HCT116 (cell line): ENCODE data around the gene DRAP1. TPM values are rescaled to one million over a fixed set of nuclear protein-coding genes. Genes with fewer than 3 reads are reported as not detected.
A peak's percentile ranks its signal among the peaks of the same experiment; 100 is the strongest.

ENCODE experiments used
- ATAC-seq: fragments of 200-7000 bp; cut with Tn5 transposase; 2 replicates; pipeline ENCODE4 v1.9.1; 2020; ENCODE audit warnings: mild to moderate bottlenecking, moderate library complexity
- BruUV-seq: library from RNA; stranded (reverse); fragments of 400-500 nt; replicated peaks from 2 replicates; lab custom pipeline; 2021; lab: Mats Ljungman, UMichigan
- CTCF ChIA-PET: fragments of 300-600 bp; sonication (Branson Sonifier 250); formaldehyde crosslinking; loops from one replicate; lab custom pipeline; 2021; ENCODE audit warnings: antibody characterized with exemption; lab: Charles Lee
- POLR2A ChIA-PET: fragments of 300-600, 350-600 bp; sonication (Branson Sonifier 250); formaldehyde crosslinking; loops from one replicate; lab custom pipeline; 2021; ENCODE audit warnings: antibody characterized with exemption; lab: Charles Lee
- RAD21 ChIA-PET, 2 experiments: fragments of 300-600 bp; sonication (Branson Sonifier 250); formaldehyde crosslinking; loops; one replicate each; lab custom pipeline; 2023; ENCODE audit warnings: low total read pairs in 2 of 2; ENCODE audit not compliant: uncharacterized antibody in 2 of 2, unreplicated experiment in 2 of 2, low non-redundant PET in 1 of 2; lab: Charles Lee
- DNase-seq: peaks from one replicate; pipeline ENCODE4 v3.0.0-alpha.2; 2010; ENCODE audit warnings: low read depth, low spot score
- H2AFZ ChIP-seq: fragments of 200-600 bp; shearing (Covaris generic), sonication (generic); 2 replicates; pipeline ENCODE4 v1.6.1; 2017; ENCODE audit warnings: low read depth, mixed run types, mixed read lengths, antibody characterized with exemption, low read length; ENCODE audit not compliant: poor library complexity, severe bottlenecking
- H3K27ac ChIP-seq: 2 replicates; pipeline ENCODE4 v1.5.1; 2012; ENCODE audit warnings: low read depth, low read length
- H3K27me3 ChIP-seq: fragments of 200-600 bp; sonication (generic); 2 replicates; pipeline ENCODE4 v1.6.1; 2016; ENCODE audit warnings: mixed run types, low read length, mixed read lengths; ENCODE audit not compliant: insufficient read depth
- H3K36me3 ChIP-seq, 2 experiments: fragments of 200-500 bp in 1 of 2; fragments of 200-600 bp in 1 of 2; sonication (Bioruptor generic) in 1 of 2; sonication (generic) in 1 of 2; 2 replicates each; pipeline versions ENCODE4 v1.5.1 to v1.6.1; 2014 to 2016; ENCODE audit warnings: low read length in 2 of 2, inconsistent platforms in 1 of 2, mixed read lengths in 1 of 2, mixed run types in 1 of 2; ENCODE audit not compliant: insufficient read depth in 2 of 2, control insufficient read depth in 1 of 2
- H3K4me1 ChIP-seq, 2 experiments: fragments of 200-600 bp in 1 of 2; sonication (generic) in 1 of 2; 2 replicates each; pipeline versions ENCODE4 v1.5.1 to v1.6.1; 2012 to 2017; ENCODE audit warnings: low read length in 2 of 2, inconsistent platforms in 1 of 2, mild to moderate bottlenecking in 1 of 2, mixed read lengths in 1 of 2, mixed run types in 1 of 2, moderate library complexity in 1 of 2; ENCODE audit not compliant: insufficient read depth in 2 of 2, control insufficient read depth in 1 of 2
- H3K4me2 ChIP-seq: fragments of 200-600 bp; sonication (generic); 2 replicates; pipeline ENCODE4 v1.6.1; 2017; ENCODE audit warnings: mixed run types, low read length, mixed read lengths
- H3K4me3 ChIP-seq, 2 experiments: fragments of 200-600 bp in 1 of 2; sonication (generic) in 1 of 2; replicated peaks in 1 of 2; 2 replicates each; pipeline ENCODE4 v1.5.1; 2011 to 2016; ENCODE audit warnings: low read length in 2 of 2, control low read depth in 1 of 2, low read depth in 1 of 2, mild to moderate bottlenecking in 1 of 2, mixed read lengths in 1 of 2, mixed run types in 1 of 2
- H3K79me2 ChIP-seq: fragments of 200-600 bp; sonication (generic); 2 replicates; pipeline ENCODE4 v1.6.1; 2017; ENCODE audit warnings: mild to moderate bottlenecking, mixed run types, low read length, moderate library complexity, mixed read lengths; ENCODE audit not compliant: insufficient read depth
- H3K9ac ChIP-seq: fragments of 200-600 bp; sonication (generic); 2 replicates; pipeline ENCODE4 v1.6.1; 2016; ENCODE audit warnings: low read length, mixed read lengths
- H3K9me2 ChIP-seq: fragments of 200-600 bp; sonication (generic), shearing (Covaris generic); 2 replicates; pipeline ENCODE4 v1.6.1; 2017; ENCODE audit warnings: mixed run types, mild to moderate bottlenecking, moderate library complexity; ENCODE audit not compliant: insufficient read depth
- H3K9me3 ChIP-seq, 2 experiments: fragments of 200-500 bp in 1 of 2; fragments of 200-600 bp in 1 of 2; sonication (Bioruptor generic) in 1 of 2; sonication (generic) in 1 of 2; 2 replicates each; pipeline ENCODE4 v1.6.1; 2014 to 2017; ENCODE audit warnings: low read length in 2 of 2, mixed read lengths in 2 of 2, inconsistent platforms in 1 of 2, low read depth in 1 of 2, mild to moderate bottlenecking in 1 of 2, mixed run types in 1 of 2, moderate library complexity in 1 of 2; ENCODE audit not compliant: control insufficient read depth in 1 of 2, insufficient read depth in 1 of 2
- H4K20me1 ChIP-seq: fragments of 200-600 bp; sonication (generic), shearing (Covaris generic); 2 replicates; pipeline ENCODE4 v1.6.1; 2017; ENCODE audit warnings: mixed run types, mild to moderate bottlenecking, moderate library complexity; ENCODE audit not compliant: insufficient read depth
- CEBPB ChIP-seq: IDR thresholded peaks from 2 replicates; pipeline ENCODE4 v1.6.1; 2012; ENCODE audit warnings: low read depth
- EGR1 ChIP-seq: IDR thresholded peaks from 2 replicates; pipeline ENCODE4 v1.6.1; 2012; ENCODE audit warnings: low read depth
- EZH2phosphoT487 ChIP-seq: fragments of 200-600 bp; IDR thresholded peaks from 2 replicates; pipeline ENCODE4 v1.6.1; 2018; ENCODE audit warnings: antibody characterized with exemption, borderline replicate concordance
- JUND ChIP-seq: IDR thresholded peaks from 2 replicates; pipeline ENCODE4 v1.6.1; 2012
- POLR2A ChIP-seq: IDR thresholded peaks from 2 replicates; pipeline ENCODE4 v1.7.0; 2011; ENCODE audit warnings: borderline replicate concordance; ENCODE audit not compliant: insufficient read depth, insufficient read length; ENCODE audit errors: extremely low read depth
- POLR2AphosphoS5 ChIP-seq: IDR thresholded peaks from 2 replicates; pipeline ENCODE4 v1.6.1; 2011; ENCODE audit warnings: mild to moderate bottlenecking, low read depth, low read length, moderate library complexity
- SIN3A ChIP-seq: IDR thresholded peaks from 2 replicates; pipeline ENCODE4 v1.6.1; 2012; ENCODE audit warnings: low read depth
- TCF7L2 ChIP-seq: IDR thresholded peaks from 2 replicates; pipeline ENCODE4 v1.7.0; 2011; ENCODE audit warnings: borderline replicate concordance, inconsistent platforms; ENCODE audit not compliant: insufficient read depth, insufficient read length; ENCODE audit errors: extremely low read depth
- YY1 ChIP-seq: IDR thresholded peaks from 2 replicates; pipeline ENCODE4 v1.6.1; 2011; ENCODE audit warnings: low read length, low read depth, moderate library complexity, mild to moderate bottlenecking; ENCODE audit not compliant: insufficient replicate concordance; ENCODE audit errors: extremely low read depth
- ZNF274 ChIP-seq: fragments of 200-500 bp; sonication (Bioruptor generic); IDR thresholded peaks from 2 replicates; pipeline ENCODE4 v1.6.1; 2014; ENCODE audit warnings: mild to moderate bottlenecking, low read depth, low read length, inconsistent platforms
- intact Hi-C: fragments of 100-400 bp; cut with micrococcal nuclease; formaldehyde crosslinking; loops from 2 replicates; pipeline ENCODE4 v1.10.0; 2022
- total RNA-seq: library from RNA; stranded (reverse); gene quantifications from one replicate; pipeline ENCODE4 v1.2.1, GENCODE V29; 2021; ENCODE audit not compliant: unreplicated experiment
- TF ChIP-seq, protein P1 (sequence below), 3 experiments: fragments of 200-600 bp in 1 of 3; sonication (generic) in 1 of 3; IDR thresholded peaks in 2 of 3; conservative IDR thresholded peaks in 1 of 3; 2 replicates each; pipeline ENCODE4 v1.5.1; 2012 to 2017; ENCODE audit warnings: low read depth in 2 of 3, low read length in 2 of 3, antibody characterized with exemption in 1 of 3, borderline replicate concordance in 1 of 3, control low read depth in 1 of 3, mild to moderate bottlenecking in 1 of 3, mixed read lengths in 1 of 3, mixed run types in 1 of 3, moderate library complexity in 1 of 3; ENCODE audit not compliant: insufficient read depth in 1 of 3
- TF ChIP-seq, protein P2 (sequence below): IDR thresholded peaks from 2 replicates; pipeline ENCODE4 v1.6.1; 2012; ENCODE audit warnings: low read depth
- TF ChIP-seq, protein P3 (sequence below): IDR thresholded peaks from 2 replicates; pipeline ENCODE4 v1.6.1; 2012

The DRAP1 gene
- total RNA-seq, 1 experiment from 2014 or later = 158 TPM

DNA sequence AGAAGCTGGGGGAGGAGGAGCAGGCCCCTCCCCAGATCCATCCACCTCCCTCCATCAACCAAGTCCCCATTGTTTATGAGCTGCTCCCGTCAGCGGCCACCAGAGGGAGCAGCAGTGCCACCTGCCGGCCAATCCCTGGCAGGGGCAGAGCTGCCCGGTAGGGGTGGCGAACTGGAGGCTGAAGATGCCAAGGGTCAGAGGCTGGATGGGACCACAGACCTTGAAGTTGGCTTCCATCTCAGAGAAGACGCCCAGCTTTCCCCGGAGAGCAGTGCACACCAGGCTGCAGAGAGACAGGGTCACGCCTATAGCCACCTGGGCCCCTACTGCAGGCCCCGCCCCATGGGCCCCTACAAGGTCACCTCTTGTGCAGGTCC is 34.5 kb upstream of the DRAP1 start:
- Histone ChIP-seq H2AFZ (no peak overlapping the region), H3K36me3 (peaks cover 14 to 50% of the 10 kb centered on the region in 2 experiments), H3K4me2 (peak overlapping the region; percentile 14; the same call in 1 of the 2 replicates)
- ChIA-PET POLR2A (interaction anchor here (0.8 to 1.6 kb wide), 8 partner anchors 9 to 173 kb away, joined by 3 to 9 read pairs (median 4); partner anchors contain the start of genes CFL1 and KAT5), CTCF (interaction anchor here (1.0 to 3.1 kb wide), 25 partner anchors 11 to 270 kb away, joined by 3 to 38 read pairs (median 5); partner anchors contain the start of genes AP5B1, FOSL1, KAT5 and MUS81)
- TF ChIP-seq, protein P1, sequence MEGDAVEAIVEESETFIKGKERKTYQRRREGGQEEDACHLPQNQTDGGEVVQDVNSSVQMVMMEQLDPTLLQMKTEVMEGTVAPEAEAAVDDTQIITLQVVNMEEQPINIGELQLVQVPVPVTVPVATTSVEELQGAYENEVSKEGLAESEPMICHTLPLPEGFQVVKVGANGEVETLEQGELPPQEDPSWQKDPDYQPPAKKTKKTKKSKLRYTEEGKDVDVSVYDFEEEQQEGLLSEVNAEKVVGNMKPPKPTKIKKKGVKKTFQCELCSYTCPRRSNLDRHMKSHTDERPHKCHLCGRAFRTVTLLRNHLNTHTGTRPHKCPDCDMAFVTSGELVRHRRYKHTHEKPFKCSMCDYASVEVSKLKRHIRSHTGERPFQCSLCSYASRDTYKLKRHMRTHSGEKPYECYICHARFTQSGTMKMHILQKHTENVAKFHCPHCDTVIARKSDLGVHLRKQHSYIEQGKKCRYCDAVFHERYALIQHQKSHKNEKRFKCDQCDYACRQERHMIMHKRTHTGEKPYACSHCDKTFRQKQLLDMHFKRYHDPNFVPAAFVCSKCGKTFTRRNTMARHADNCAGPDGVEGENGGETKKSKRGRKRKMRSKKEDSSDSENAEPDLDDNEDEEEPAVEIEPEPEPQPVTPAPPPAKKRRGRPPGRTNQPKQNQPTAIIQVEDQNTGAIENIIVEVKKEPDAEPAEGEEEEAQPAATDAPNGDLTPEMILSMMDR (IDR thresholded peaks at IDR 0.05 in 2 of 3, conservative IDR thresholded peaks at IDR 0.05 in 1 of 3; ENCODE audit: borderline replicate concordance in 1 of 3, insufficient read depth in 1 of 3, low read depth in 2 of 3, low read length in 2 of 3) = peak in 2 of 3 experiments; percentile 100; a peak in 4 of 6 replicates
- TF ChIP-seq EZH2phosphoT487 = no peak
- TF ChIP-seq, all 23 proteins: peak for 1
- Histone ChIP-seq H4K20me1 (no peaks in the 10 kb centered on the region), H3K27me3 (no peaks in the 10 kb centered on the region), H3K4me3 (no peak overlapping the region), H3K27ac (no peak overlapping the region; the same call in 1 of the 2 replicates), H3K9me2 (no peaks in the 10 kb centered on the region), H3K9me3 (no peaks in the 10 kb centered on the region), H3K9ac (no peak overlapping the region), H3K4me1 (peaks cover 10 to 38% of the 10 kb centered on the region in 2 experiments), H3K79me2 (peaks cover 39% of the 10 kb centered on the region)
- RAD21 ChIA-PET = interaction anchor here in 1 of 2 experiments (0.6 to 1.3 kb wide), 4 partner anchors 57 to 173 kb away, joined by 3 to 4 read pairs (median 3); partner anchors contain the start of gene KAT5
- no TSS peak for BruUV-seq
- ATAC-seq (peak; percentile 56), DNase-seq (no peak)
- intact Hi-C loops = loop anchor here (1.0 kb wide), 2 partner anchors 105 to 173 kb away; no protein-coding TSS in a partner anchor

DNA sequence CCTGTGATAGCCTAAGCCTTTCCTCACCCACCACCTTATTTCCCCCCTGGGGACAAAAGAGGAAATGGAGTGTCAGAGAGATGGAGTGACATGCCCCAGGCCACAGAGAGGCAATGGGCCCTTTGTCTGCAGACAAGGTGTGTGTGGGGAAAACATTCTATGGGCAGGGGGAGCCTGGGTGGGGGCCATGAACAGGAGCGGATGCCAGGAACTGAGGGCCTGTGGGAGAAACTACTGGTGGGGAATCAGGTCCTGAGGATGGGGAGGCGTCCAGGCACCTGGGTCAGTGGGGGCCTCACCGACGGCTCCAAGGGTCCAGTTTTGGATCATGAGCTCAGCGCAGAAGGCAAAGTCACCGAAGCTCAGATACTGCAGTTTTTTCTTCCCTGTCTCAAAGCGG is 34.0 kb upstream of the DRAP1 start:
- no peak for DNase-seq
- POLR2A ChIA-PET = interaction anchor here (0.8 to 1.6 kb wide), 8 partner anchors 8 to 174 kb away, joined by 3 to 9 read pairs (median 4); partner anchors contain the start of genes CFL1 and KAT5
- Histone ChIP-seq H3K4me3 (no peak overlapping the region), H3K27me3 (no peaks in the 10 kb centered on the region), H3K27ac (no peak overlapping the region), H3K4me2 (no peak overlapping the region), H2AFZ (no peak overlapping the region), H3K9me3 (no peaks in the 10 kb centered on the region), H3K9me2 (no peaks in the 10 kb centered on the region), H3K9ac (no peak overlapping the region), H3K4me1 (peaks cover 15 to 43% of the 10 kb centered on the region in 2 experiments), H3K79me2 (peaks cover 39% of the 10 kb centered on the region), H3K36me3 (peaks cover 14 to 50% of the 10 kb centered on the region in 2 experiments), H4K20me1 (no peaks in the 10 kb centered on the region)
- CTCF ChIA-PET = interaction anchor here (1.0 to 3.1 kb wide), 25 partner anchors 11 to 270 kb away, joined by 3 to 38 read pairs (median 5); partner anchors contain the start of genes AP5B1, FOSL1, KAT5 and MUS81
- intact Hi-C loops = no loop called here
- RAD21 ChIA-PET = interaction anchor here in 1 of 2 experiments (0.6 to 1.3 kb wide), 3 partner anchors 58 to 137 kb away, joined by 3 to 4 read pairs (median 3); no protein-coding TSS in a partner anchor
- no peak for ATAC-seq
- no TSS peak for BruUV-seq
- TF ChIP-seq YY1 (no peak), CEBPB (no peak), JUND (no peak), SIN3A (no peak), EZH2phosphoT487 (no peak), POLR2A (no peak), POLR2AphosphoS5 (no peak), TCF7L2 (no peak), ZNF274 (no peak), EGR1 (no peak)
- TF ChIP-seq, protein P2, sequence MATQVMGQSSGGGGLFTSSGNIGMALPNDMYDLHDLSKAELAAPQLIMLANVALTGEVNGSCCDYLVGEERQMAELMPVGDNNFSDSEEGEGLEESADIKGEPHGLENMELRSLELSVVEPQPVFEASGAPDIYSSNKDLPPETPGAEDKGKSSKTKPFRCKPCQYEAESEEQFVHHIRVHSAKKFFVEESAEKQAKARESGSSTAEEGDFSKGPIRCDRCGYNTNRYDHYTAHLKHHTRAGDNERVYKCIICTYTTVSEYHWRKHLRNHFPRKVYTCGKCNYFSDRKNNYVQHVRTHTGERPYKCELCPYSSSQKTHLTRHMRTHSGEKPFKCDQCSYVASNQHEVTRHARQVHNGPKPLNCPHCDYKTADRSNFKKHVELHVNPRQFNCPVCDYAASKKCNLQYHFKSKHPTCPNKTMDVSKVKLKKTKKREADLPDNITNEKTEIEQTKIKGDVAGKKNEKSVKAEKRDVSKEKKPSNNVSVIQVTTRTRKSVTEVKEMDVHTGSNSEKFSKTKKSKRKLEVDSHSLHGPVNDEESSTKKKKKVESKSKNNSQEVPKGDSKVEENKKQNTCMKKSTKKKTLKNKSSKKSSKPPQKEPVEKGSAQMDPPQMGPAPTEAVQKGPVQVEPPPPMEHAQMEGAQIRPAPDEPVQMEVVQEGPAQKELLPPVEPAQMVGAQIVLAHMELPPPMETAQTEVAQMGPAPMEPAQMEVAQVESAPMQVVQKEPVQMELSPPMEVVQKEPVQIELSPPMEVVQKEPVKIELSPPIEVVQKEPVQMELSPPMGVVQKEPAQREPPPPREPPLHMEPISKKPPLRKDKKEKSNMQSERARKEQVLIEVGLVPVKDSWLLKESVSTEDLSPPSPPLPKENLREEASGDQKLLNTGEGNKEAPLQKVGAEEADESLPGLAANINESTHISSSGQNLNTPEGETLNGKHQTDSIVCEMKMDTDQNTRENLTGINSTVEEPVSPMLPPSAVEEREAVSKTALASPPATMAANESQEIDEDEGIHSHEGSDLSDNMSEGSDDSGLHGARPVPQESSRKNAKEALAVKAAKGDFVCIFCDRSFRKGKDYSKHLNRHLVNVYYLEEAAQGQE = no peak
- TF ChIP-seq, protein P3, sequence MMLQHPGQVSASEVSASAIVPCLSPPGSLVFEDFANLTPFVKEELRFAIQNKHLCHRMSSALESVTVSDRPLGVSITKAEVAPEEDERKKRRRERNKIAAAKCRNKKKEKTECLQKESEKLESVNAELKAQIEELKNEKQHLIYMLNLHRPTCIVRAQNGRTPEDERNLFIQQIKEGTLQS = no peak
